Esophagus squamous epithelium (tissue), 5 donors: ENCODE measurements around the gene APOL4. TPM values are rescaled to one million over a fixed set of nuclear protein-coding genes. Genes with fewer than 3 reads are reported as not detected.

ENCODE experiments used
- DNase-seq: peaks from one replicate; lab custom pipeline; 2025; lab: John Stamatoyannopoulos, UW
- H3K27ac ChIP-seq, 4 donors: fragments of 200-600 bp; sonication (generic); one replicate each; pipeline ENCODE4 v1.5.1; 2016 to 2019; ENCODE audit warnings: mild to moderate bottlenecking in 1 of 4
- H3K27me3 ChIP-seq, 4 donors: fragments of 200-600 bp; sonication (generic); 1 replicate in 3 of 4; 2 replicates in 1 of 4; pipeline versions ENCODE4 v1.5.1 to v1.6.0; 2017 to 2021; ENCODE audit warnings: antibody characterized with exemption in 1 of 4
- H3K36me3 ChIP-seq, 3 donors: fragments of 200-600 bp; sonication (generic); one replicate each; pipeline ENCODE4 v1.5.1; 2016 to 2019
- H3K4me1 ChIP-seq, 3 donors: fragments of 200-600 bp; sonication (generic); one replicate each; pipeline ENCODE4 v1.5.1; 2017 to 2019
- H3K4me3 ChIP-seq, 4 donors: fragments of 200-600 bp; sonication (generic); 1 replicate in 3 of 4; 2 replicates in 1 of 4; pipeline ENCODE4 v1.5.1; 2016 to 2019; ENCODE audit warnings: mild to moderate bottlenecking in 2 of 4, moderate library complexity in 1 of 4
- H3K9me3 ChIP-seq, 3 donors: fragments of 200-600 bp; sonication (generic); one replicate each; pipeline ENCODE4 v1.5.1; 2016 to 2019
- CTCF ChIP-seq, 6 experiments: fragments of 450-650 bp in 4 of 6; fragments of 200-600 bp in 2 of 6; sonication (generic) in 2 of 6; IDR thresholded peaks; one replicate each; pipeline ENCODE4 v1.5.1; 2016 to 2019; ENCODE audit warnings: antibody characterized with exemption in 6 of 6, mild to moderate bottlenecking in 4 of 6, moderate library complexity in 4 of 6
- POLR2A ChIP-seq, 4 donors: fragments of 450-650 bp; IDR thresholded peaks; one replicate each; pipeline ENCODE4 v1.6.1; 2017; ENCODE audit warnings: antibody characterized with exemption in 4 of 4, mild to moderate bottlenecking in 4 of 4, moderate library complexity in 3 of 4
- WGBS, 2 donors: methylation state at CpG; one replicate each; pipeline ENCODE4 v1.1.5; 2018; 5-methylcytosine and 5-hydroxymethylcytosine counted together
- intact Hi-C: fragments of 100-400 bp; cut with DNase I; formaldehyde crosslinking; loops from one replicate; pipeline ENCODE4 v1.15.0; 2022
- total RNA-seq, 4 donors: library from RNA; depleted of rRNA; stranded (reverse); fragments of >200 nt; gene quantifications; one replicate each; pipeline ENCODE4 v1.1.0, GENCODE V29; 2016
- donor health status: DM: yes; HTN: yes; CAD: no.

The APOL4 gene
- total RNA-seq, 4 donors from 2014 or later = 0.45 to 10.3 (median 2.1) TPM

- TF ChIP-seq CTCF (IDR thresholded peaks at IDR 0.05) (no peak), POLR2A (IDR thresholded peaks at IDR 0.05) (no peak)
- Histone ChIP-seq H3K36me3 (peaks cover 0 to 63% (median 29%) of the 10 kb centered on the region in 3 donors), H3K4me1 (peaks cover 0 to 51% (median 24%) of the 10 kb centered on the region in 3 donors), H3K27me3 (no peaks in the 10 kb centered on the region), H3K9me3 (no peaks in the 10 kb centered on the region), H3K27ac (peak overlapping the region in 1 of 4 donors; percentile 48), H3K4me3 (no peak overlapping the region)
- no peak for DNase-seq
- intact Hi-C loops = loop anchor here (5.0 kb wide), 1 partner anchor 36 kb away; no protein-coding TSS in a partner anchor
- WGBS, 2 donors = 43 to 83% methylated on average over 3 to 4 of the region's 4 CpGs
Observed at GRCh38 chr22:36145881-36146280, 55.7 kb downstream of the APOL4 start.

- intact Hi-C loops = loop anchor here (5.0 kb wide), 1 partner anchor 37 kb away; no protein-coding TSS in a partner anchor
- Histone ChIP-seq H3K36me3 (peaks cover 0 to 71% (median 29%) of the 10 kb centered on the region in 3 donors), H3K27me3 (no peaks in the 10 kb centered on the region), H3K9me3 (no peaks in the 10 kb centered on the region), H3K27ac (peak overlapping the region in 3 of 4 donors; percentile 3 to 48 (median 30)), H3K4me1 (peaks cover 0 to 42% (median 15%) of the 10 kb centered on the region in 3 donors), H3K4me3 (no peak overlapping the region)
- TF ChIP-seq POLR2A (IDR thresholded peaks at IDR 0.05) = no peak
- peak; percentile 52 to 77 (median 70) for TF ChIP-seq CTCF (IDR thresholded peaks at IDR 0.05)
- WGBS, 2 donors = 64 to 84% methylated on average over 6 to 9 of the region's 12 CpGs
- no peak for DNase-seq
Observed at GRCh38 chr22:36144886-36145541, 56.6 kb downstream of the APOL4 start.

GRCh38 chr22:36143956-36144355 is 57.7 kb downstream of the APOL4 start:
- H3K9me3 ChIP-seq = no peaks in the 10 kb centered on the region
- intact Hi-C loops = no loop called here
- no peak overlapping the region for H3K4me3 ChIP-seq
- DNase-seq = no peak
- H3K4me1 ChIP-seq = peaks cover 0 to 32% (median 5%) of the 10 kb centered on the region in 3 donors
- H3K36me3 ChIP-seq = peaks cover 0 to 66% (median 24%) of the 10 kb centered on the region in 3 donors
- H3K27ac ChIP-seq = no peak overlapping the region
- TF ChIP-seq POLR2A (IDR thresholded peaks at IDR 0.05) (no peak), CTCF (IDR thresholded peaks at IDR 0.05) (no peak)
- H3K27me3 ChIP-seq = no peaks in the 10 kb centered on the region
- WGBS, 2 donors = 80 to 81% methylated on average over 3 to 4 of the region's 4 CpGs

- intact Hi-C loops = no loop called here
- no peak for DNase-seq
- no peak overlapping the region for H3K27ac ChIP-seq
- no peaks in the 10 kb centered on the region for H3K9me3 ChIP-seq
- H3K4me3 ChIP-seq = no peak overlapping the region
- WGBS, 2 donors = 72 to 79% methylated on average over 4 of the region's 5 CpGs
- no peaks in the 10 kb centered on the region for H3K27me3 ChIP-seq
- H3K4me1 ChIP-seq = peaks cover 0 to 26% (median 3%) of the 10 kb centered on the region in 3 donors
- TF ChIP-seq CTCF (IDR thresholded peaks at IDR 0.05) = no peak
- no peak for TF ChIP-seq POLR2A (IDR thresholded peaks at IDR 0.05)
- peaks cover 0 to 59% (median 17%) of the 10 kb centered on the region in 3 donors for H3K36me3 ChIP-seq
Observed at GRCh38 chr22:36143066-36143815, 58.4 kb downstream of the APOL4 start.

GRCh38 chr22:36141481-36141880 is 60.1 kb downstream of the APOL4 start:
- Histone ChIP-seq H3K4me3 (no peak overlapping the region), H3K4me1 (peaks cover 0 to 14% (median 3%) of the 10 kb centered on the region in 3 donors), H3K27me3 (no peaks in the 10 kb centered on the region), H3K36me3 (peaks cover 0 to 51% (median 17%) of the 10 kb centered on the region in 3 donors), H3K27ac (no peak overlapping the region), H3K9me3 (no peaks in the 10 kb centered on the region)
- intact Hi-C loops = no loop called here
- TF ChIP-seq CTCF (IDR thresholded peaks at IDR 0.05) (no peak), POLR2A (IDR thresholded peaks at IDR 0.05) (no peak)
- 85 to 90% methylated on average over 2 to 9 of the region's 9 CpGs for WGBS, 2 donors
- DNase-seq = no peak
